NCI-H345 (cell line): ENCODE data around the gene C9orf153.

Experiments used
- DNase-seq: peaks from one replicate; lab custom pipeline; 2025; lab: John Stamatoyannopoulos, UW

The C9orf153 gene

DNA sequence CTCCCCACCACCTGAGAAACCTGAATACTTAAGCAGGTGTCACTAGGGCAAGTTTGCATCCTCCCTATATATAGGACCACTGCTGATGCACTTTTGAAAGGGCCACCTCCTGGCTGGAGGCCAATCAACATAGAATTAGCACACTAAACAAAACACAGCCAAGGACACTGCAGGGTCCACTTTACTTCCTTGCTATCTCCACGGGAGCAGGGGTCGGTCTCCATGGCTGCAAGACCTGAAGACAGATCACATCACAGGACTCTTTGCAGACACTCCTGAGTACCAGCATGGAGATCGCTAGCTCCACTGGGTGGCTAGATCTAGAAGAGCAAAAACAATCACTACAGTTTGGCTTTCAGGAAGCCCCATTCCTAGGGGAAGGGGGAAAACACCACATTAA is 72.3 kb downstream of the C9orf153 start:
- DNase-seq, result peak; percentile 23

GRCh38 chr9:86186696-86187095 is 72.8 kb downstream of the C9orf153 start:
- no peak for DNase-seq

GRCh38 chr9:86185872-86186271 is 73.6 kb downstream of the C9orf153 start:
- no peak for DNase-seq

GRCh38 chr9:86184138-86184524 is 75.3 kb downstream of the C9orf153 start:
- no peak for DNase-seq

- DNase-seq, result no peak
Observed at GRCh38 chr9:86183229-86184137, 76.0 kb downstream of the C9orf153 start.

- DNase-seq, result no peak
Observed at GRCh38 chr9:86181379-86182315, 77.8 kb downstream of the C9orf153 start.

- no peak for DNase-seq
Observed at GRCh38 chr9:86178503-86178902, 81.0 kb downstream of the C9orf153 start.

DNA sequence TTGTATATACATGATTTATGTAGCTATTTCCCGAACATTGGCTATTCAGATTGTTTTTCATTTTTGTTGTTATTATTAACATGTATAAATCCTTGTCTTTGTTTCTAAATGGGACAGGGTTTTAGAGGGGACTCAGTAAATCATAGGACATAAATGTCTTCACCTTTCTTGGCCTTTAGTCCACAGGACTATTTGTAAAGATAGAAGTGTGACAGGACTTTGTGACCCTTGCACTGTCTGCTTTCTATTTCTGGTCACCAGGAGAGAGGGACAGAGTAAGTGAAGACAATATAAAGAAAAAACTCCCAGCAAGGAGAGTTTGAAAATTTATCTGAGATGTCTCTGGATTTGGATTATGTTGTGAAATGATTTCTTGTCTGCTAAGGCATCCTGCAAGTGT is 81.5 kb downstream of the C9orf153 start:
- DNase-seq, result no peak

- DNase-seq, result peak; percentile 93
Observed at GRCh38 chr9:86176468-86176867, 83.0 kb downstream of the C9orf153 start.

DNA sequence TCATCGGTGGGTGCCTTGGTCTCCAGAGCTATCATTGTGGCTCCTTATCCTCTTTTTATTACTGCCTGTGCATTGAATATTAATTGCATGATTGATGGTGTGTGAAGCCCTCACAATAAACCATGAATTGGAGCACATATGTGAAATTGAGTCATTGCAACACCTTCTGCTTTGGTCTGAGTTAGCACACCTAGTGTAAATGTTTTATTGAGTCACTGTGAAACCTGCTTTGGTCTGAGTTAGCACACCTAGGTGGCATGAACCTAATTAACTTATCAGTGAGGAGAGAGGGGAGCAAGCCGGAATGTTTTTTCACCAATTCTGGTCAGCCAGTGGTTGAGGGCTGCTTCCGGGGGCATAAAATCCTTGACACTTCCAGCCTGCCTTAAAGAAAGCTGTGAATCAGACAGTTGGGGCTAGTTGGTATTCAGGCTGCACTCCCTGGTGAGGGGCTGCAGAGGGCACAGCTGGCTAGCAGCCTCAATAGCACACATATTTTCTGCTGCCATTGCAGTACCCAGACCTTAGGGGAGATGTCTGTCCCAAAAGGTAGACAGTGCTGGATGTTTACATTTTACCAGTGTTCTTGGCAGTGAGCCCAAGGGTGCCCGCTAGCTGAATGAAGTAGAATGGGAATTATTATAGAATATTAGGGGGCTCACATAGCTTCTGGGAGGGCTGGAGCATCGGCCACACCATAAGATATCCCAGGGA is 83.6 kb downstream of the C9orf153 start:
- peak; percentile 84 for DNase-seq

DNA sequence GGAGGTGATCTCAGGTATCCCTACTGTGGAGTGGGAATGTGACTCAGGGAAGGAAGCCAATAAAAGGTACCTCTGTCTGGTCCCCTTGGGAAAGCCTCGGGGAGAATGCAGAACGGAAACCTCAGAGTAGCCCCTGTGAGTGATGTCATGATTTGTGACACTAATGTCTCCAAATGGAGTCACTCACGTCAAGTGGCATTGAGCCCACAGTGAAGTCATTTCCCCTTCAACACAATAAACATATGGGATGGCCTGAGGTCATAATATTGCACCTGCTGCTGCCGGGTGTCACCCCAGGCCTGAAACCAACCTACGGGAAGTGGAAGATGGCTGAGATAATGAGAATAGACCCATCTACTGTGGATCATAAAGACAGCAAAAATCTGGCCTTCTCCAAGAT is 84.2 kb downstream of the C9orf153 start:
- DNase-seq, result peak; percentile 19
